VCaP (cell line): Measurements from ENCODE around the gene OTX2.

Experiments used
- H3K27ac ChIP-seq: fragments of 450-650 bp; 2 replicates; pipeline ENCODE4 v1.5.1; 2017
- CTCF ChIP-seq: fragments of 450-650 bp; conservative IDR thresholded peaks from 2 replicates; pipeline ENCODE4 v1.5.1; 2017; ENCODE audit warnings: mild to moderate bottlenecking, moderate library complexity

Gene OTX2

GRCh38 chr14:56810147-56810719, at the start of gene OTX2:
Gene OTX2, minus strand, starts transcription at chr14:56810479. Its CDS starts 5,023 bp downstream, at chr14:56805456.
- TF ChIP-seq CTCF = no peak
- no peak within 1 kb of the TSS for H3K27ac ChIP-seq

GRCh38 chr14:56858422-56858821, 48.1 kb upstream of the OTX2 start:
- no peak for TF ChIP-seq CTCF

GRCh38 chr14:56857216-56857615, 46.9 kb upstream of the OTX2 start:
- TF ChIP-seq CTCF = no peak
- no peak overlapping the region for H3K27ac ChIP-seq

More at GRCh38 chr14:56858422-56858821, 48.1 kb upstream of the OTX2 start:
- peak overlapping the region; percentile 25; the same call in 1 of the 2 replicates for H3K27ac ChIP-seq

GRCh38 chr14:56855891-56856461, 45.7 kb upstream of the OTX2 start:
- no peak for TF ChIP-seq CTCF
- H3K27ac ChIP-seq = no peak overlapping the region

- no peak for TF ChIP-seq CTCF
- peak overlapping the region; percentile 39 for H3K27ac ChIP-seq
Measured at GRCh38 chr14:56854325-56854724, 44.0 kb upstream of the OTX2 start.

- TF ChIP-seq CTCF = no peak
- no peak overlapping the region for H3K27ac ChIP-seq
Measured at GRCh38 chr14:56846970-56847930, 37.0 kb upstream of the OTX2 start.

GRCh38 chr14:56844406-56845002, 34.2 kb upstream of the OTX2 start:
- H3K27ac ChIP-seq = no peak overlapping the region
- TF ChIP-seq CTCF = no peak
